Medulla oblongata (tissue), 1 donor: ENCODE measurements around the gene MTSS2.

Experiments
- DNase-seq: peaks from one replicate; pipeline ENCODE4 v3.0.0-alpha.2; 2015; ENCODE audit errors: extremely low spot score

The MTSS2 gene

GRCh38 chr16:70687102-70687511 is 1.3 kb upstream of the MTSS2 start:
- no peak for DNase-seq

- no peak for DNase-seq
Observed at GRCh38 chr16:70686376-70687101, 686 bp upstream of the MTSS2 start.

DNA sequence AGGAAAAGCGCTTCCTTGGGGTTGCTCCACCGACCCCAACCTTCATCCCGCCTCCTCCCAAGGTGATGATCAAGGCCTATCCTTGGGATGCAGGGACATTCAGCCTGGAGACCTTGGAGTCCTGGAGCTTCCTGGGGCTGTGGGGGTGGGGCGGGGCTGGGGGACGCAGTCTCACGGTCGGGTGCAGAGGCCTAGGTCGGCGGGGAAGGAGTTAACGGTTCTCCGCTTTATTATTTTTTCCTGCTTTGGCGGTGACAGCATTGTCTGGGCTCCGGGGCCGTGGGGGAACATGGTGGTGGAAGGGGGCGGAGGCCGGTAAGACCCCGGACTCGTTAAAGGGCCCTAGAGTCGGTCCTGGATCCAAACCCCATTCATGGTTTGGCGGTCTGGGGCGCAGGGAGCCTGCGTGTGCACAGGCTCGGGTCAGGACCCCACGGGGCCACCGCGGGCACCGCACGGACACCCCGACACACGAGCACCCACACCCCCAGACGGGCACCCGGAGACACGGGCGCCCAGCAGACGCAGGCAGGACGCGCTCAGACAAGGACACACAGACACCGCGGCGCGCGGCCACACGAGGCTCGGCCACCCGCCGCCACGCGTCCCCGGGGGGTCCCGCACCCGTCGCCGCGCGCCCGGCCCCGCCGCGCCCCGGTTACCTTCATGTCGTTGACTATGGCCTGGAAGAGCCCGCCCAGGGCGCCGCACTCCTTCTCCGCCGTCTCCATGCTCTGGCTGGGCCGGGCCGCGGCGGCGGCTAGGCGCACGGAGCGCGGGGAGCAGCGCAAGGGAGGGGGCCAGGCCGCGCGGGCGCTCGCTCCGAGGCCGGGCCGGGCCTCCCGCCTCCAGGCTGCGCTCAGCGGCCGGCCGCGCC is 554 bp downstream of the MTSS2 start:
- peak; percentile 12 for DNase-seq

DNA sequence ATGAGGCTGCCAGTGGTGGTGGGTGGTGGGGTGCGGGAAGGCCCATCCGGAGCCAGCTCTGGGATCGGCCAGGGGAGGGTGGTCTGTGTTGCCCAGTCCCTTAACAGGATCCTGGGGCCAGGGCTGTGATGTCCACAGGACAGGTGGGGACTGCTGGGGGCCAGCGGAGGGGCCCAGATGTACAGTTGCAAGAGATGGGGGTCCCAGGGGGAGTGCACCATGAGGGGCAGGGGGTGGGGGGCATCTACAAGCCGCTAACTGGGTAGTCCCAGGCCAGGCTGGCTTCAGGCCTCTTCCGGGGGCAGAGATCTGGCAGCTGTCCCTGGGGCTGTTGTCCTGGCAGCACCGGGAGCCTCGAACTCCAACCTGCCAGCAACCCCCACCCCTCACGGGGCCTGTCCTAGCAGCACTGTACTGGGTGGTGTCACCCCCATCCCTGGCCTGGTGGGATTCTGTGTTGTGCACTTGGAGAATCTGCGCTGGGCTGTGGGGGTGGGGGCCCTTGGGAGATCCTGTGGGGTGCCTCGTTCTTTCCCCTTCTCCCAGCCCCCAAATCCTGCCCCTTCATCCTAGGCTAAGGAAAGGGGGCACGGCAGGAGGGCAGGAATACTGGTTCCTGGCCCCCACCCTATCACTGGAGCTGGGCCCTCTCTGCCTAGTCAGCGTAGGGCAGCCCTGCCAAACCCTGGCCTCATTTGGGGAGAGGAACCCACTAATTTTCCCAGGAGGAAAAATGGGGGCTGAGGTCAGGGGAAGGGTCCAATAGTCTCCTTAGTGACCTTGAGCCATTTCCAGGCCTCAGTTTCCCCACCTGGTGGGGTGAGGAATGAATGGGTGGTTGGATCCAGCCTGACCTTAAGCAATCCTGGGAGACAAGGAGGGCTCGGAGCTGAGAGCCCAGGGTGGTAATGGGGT is 1.4 kb downstream of the MTSS2 start:
- peak; percentile 6 for DNase-seq

DNA sequence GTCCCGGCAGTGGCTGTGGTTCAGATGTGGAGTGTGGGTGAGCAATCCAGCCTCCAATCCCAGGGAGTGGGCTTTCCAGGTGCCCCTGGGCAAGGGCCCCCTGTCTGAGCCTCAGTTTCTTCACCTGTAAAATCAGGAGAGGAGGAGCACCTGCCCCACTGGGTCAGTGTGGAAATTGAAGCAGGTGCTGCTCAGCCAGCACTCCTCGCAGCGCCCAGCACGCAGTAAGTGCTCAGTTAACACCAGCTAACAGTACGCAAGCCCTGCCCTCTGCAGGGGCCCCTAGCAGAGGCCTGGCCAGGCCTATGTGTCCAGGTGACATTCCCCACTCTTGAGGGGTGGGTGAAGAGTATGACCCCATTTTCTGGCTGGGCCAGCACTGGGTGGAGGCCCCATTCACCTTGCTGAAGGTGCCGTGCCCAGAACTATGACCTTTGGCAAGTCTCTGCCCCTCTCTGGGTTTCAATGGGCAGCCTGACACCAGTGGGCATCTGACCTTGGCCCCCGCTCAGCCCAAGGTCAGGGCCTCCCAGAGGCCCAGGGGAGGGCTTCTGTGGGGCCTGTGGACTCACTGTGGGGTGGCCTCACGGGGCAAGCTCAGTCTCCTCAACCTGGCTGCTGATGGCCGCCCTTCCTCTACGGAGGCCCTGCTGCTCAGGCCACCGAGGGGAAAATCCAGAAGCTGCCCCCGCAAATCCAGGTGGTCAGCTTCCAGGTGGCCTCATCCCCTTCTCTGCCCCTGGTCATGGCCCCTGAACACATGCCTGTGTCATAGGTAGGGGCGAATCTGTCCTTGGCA is 2.5 kb downstream of the MTSS2 start:
- DNase-seq, result peak; percentile 8

DNA sequence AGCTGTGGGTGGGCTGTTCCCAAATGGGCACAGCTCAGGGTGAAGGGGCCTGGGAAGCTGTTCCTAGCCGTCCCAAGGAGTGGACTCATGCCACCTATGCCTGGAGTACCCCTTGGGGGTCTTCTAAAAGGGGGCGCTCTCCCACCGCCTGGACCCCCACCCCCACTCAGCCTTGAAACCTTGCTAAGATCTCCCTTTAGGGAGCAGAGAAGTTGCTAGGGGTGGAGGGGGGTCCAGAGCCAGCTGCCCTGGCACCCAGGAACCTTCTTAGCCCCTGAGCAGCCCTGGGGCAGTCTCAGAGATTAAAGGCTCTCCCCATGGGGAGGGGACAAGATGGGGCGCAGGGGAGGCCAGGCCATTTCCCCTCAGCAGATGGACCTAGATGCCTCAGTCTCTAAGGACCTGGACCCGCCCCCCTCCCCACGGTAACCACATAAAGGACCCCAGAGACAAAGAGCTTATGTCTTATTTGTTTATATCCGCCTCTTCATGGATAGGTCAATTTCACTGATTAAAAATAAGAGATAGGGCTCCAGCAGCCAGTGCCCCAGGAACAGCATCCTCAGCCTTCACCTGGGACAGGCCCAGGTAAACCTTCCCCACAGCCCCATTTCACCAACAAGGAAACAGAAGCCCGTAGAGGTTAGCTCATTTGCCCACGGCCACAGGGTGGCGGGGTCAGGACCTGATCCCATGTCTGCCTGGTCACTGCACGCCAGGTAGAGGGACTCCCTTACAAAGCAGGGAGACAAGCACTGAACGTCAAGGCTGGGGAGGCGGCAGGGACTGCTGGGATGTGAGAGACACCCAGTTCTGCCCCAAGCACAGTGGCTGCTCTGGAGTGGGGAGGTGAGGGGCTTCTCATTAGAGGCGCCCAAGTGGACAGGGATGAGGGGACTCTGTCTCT is 3.4 kb downstream of the MTSS2 start:
- DNase-seq, result no peak

DNA sequence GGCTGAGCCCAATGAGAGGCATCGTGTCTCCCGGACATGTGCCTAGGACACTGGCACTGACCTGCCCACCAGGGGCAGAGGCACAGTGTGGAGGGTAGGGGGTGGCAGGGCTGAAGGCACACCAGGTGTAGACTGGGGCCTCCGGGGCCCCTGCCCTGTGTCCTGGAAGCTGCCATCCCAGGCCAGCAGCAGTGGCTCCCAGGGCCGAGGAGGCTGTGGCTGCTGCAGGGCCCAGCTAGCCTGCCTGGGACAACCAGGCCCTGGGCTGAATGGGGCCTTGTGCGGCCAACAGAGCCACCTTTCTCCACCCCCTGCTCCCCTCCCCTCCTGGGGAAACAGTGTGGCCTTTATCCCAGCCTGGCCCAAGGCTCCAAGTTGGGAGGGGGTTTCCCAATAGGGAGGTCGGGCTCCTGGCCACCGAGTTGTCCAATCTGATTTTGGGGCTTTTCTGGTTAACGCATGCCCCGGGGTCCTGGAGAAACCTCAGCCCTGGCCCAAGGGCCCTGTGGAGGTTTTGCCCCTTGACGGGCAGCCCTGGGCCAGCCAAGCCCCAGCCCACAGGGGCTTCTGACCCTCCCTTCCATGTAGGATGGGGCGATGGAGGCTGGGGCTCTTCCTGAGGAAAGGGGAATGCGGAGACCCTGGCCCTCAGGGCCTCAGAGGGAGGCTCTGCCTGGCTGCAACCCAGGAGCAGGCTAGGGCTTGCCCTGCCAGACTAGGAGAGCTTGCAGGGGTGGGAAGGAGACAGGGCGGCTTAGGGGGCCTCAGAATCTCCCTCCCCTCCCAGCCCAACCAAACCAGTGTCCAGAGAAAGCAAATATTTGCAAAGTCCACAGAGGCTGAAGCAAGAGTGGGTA is 4.2 kb downstream of the MTSS2 start:
- peak; percentile 94 for DNase-seq

DNA sequence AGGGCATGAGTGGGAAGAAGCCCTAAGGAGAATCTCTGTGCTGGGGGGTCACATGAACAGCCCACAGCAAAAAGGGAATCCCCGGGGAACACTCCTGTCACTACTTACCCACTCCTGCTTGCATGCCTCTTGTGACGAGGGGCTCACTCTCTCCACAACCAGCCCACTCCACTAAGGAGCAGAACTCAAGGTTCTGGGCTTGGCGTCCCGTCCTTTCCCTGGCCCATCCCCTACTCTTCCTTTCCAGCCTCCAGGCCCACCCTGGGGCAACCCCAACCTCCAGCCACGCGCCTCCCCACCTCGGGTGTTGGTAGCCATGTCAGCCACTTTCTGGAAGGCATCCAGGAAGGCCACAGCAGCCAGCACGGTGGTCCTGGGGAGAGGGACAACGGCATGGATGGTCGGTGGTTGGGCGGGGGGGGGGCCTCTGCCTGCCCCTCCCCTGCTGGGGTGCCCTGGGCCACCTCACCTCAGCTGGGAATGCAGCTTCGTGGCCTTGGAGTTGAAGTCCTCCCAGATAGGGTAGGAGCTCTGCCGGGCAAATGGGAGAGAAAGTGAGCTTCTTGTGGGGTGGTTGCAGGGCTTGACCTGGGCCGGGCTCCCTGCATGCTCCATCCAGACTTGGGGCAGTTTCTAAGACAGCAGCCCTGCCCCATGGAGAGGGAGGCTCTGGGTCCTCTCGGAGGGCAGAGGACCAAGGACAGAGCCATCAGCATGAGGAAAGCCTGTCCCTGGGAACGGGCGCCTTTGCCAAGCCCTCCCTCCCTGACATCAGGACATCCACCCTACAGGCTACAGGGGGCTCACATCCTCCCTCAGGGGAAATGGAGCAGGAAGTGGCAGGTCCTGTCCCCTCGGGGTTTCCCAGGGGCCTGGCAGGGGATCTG is 5.1 kb downstream of the MTSS2 start:
- no peak for DNase-seq

DNA sequence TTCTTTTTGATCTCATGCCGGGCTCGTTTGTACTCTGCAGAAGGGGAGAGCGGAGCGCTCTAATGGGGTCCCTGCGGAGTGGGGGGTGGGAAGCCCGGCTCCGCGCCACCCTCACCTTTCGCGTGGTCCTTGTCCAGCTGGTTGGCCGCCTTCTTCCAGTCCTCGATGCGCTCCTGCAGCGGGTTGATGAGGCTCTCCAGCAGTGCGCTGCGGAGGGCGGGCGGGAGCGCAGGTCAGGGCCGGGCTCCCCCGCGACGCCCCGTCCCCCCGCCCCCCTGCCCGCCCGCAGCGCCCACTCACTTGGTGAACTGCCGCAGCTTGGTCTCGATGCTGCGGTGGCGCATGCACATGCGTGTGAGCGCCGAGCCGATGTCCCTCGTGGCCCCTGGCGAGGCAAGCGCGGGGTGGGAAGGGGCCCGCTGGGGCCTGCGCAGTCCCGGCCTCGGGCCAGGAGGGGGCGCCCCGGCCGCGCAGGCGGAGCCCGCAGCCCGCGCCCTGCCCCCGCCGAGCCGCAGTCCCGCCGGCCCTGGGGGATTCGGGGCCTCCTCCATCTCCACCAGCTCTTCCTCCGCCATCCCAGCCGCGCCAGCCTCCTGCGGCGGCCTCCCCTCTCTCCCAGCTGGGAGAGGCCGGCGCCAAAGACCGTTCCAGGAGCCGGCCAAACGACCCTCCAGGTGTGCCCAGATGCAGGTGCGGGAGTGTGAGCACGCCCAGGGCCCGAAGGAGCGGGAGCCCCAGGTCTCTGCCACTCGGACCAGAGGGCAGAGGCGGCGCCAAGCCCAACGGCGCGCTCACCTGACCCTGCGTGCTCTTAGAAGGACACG is 6.0 kb downstream of the MTSS2 start:
- DNase-seq, result no peak

DNA sequence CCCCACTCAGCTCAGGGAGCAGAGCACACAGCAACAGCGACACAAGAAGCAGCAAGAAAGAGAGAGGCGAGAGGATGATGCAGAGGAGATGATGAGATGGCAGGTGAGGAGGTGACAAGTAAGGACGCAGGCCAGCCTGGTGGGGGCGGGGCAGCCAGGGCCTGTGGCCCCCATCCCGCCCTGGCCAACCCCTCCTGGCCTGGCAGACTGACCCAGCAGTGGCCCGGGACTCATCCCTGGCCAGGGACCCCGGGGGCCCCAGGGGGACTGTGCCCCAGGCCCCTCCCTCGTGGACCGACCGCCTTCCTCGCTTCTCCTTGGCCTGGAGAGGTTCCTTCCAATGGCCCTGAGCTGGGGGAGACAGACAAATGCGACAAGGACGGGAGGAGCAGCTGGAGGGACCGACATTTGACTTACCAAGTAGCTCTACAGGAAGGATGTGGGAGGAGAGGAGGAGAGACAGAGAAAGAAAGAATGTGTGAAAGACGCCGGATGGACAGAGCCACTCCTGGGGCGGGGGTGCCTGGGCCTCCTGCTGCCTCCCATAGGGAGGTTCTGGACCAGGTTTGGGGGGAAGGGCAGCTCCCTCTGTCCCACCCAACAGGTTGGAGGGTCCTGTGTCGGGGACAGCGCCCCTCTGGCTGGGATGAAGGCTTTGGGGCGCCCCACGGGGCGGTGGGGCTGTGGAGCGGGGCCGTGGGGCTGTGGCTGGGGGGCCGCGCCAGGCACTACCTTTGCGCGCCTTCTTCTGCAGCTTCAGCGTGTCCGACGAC is 6.8 kb downstream of the MTSS2 start:
- no peak for DNase-seq

- no peak for DNase-seq
Observed at GRCh38 chr16:70678121-70678897, 7.5 kb downstream of the MTSS2 start.

- DNase-seq, result no peak
Observed at GRCh38 chr16:70677499-70678120, 8.2 kb downstream of the MTSS2 start.

DNA sequence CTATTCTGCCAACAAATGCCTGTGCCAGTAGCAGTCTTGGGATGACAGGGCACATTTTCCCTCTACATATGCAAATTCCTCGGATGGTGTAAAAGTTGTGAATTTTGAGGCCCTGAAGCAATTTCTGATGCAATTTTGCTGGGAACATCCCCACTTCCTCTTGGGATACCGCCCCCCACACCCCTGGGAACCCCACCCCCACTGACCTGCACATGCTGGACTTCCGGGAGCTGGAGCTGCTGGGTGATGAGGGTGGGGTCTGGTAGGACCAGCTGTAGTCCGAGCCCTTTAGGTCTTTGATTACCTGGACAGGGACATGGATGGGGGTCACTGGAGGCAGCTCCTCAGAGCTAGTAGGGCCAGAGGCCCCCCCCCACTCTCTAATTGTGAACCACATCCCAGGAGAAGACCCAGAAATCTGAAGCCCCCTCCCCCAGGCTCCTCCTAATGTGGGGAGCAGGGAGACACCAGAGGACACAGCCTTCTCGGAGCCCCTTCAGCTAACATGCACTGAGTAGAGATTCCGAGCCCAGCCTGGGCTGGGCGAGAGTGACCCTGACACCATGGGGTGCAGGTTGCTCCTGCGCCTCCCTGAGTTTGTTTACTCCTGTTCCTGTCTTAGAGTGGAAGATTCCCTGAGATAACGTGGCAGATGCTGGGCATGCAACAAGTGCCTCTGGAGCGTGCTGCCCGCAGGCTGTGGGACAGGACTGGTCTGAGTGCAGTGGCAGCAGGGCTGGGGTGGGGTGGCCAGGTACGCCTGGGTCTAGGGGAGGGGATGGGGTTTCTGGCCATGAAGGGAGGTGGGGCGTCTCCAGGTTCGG is 9.0 kb downstream of the MTSS2 start:
- DNase-seq, result no peak

DNA sequence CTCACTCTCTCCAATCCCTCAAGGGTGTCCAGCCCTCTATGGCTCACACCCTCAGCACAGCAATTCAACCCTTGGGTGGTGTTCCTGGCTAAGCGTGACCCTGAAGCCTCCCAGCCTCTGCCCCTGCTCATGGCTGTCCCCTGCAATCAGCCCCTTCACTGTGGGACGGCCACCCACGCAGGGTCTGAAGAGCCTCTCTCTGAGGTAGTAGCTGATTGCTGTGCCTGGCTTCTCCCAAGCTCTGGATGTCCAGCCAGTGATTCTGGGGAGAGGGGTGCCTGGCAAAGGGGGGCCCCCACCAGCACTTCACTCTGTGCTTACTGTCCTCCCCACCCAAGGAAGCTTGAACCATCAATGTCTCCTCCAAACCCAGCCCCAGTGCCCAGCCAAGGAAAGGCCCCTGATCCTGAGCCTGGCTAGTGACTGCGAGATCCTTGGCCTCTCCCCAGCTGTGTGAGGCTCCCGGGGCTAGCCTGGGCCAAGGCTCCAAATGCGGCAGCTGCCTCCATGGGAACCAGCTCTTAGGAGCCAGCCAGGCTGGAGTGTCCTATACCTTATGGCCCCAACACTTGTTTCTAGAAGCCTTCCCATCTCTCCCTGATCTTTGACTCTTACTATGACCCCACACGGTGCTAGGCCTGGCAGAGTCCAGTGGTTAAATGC is 9.9 kb downstream of the MTSS2 start:
- peak; percentile 62 for DNase-seq
